HepG2 (cell line): ENCODE results near the gene A3GALT2. TPM values are rescaled to one million over a fixed set of nuclear protein-coding genes. Genes with fewer than 3 reads are reported as not detected.

ENCODE experiments used
- ATAC-seq: fragments of 200-7000 bp; cut with Tn5 transposase; 3 replicates; pipeline ENCODE4 v1.9.1; 2020; ENCODE audit warnings: mild to moderate bottlenecking, moderate library complexity
- BruUV-seq: library from RNA; stranded (reverse); fragments of 400-500 nt; replicated peaks from 2 replicates; lab custom pipeline; 2021; lab: Mats Ljungman, UMichigan
- CTCF ChIA-PET: fragments of 300-600 bp; formaldehyde crosslinking; extraction: SDS; loops from one replicate; lab custom pipeline; 2021; ENCODE audit warnings: low total read pairs, inconsistent platforms, low intra/inter-chr PET ratio; lab: Yijun Ruan, JAX
- POLR2A ChIA-PET: fragments of 350-600 bp; sonication (Branson Sonifier 250); formaldehyde crosslinking; loops from one replicate; lab custom pipeline; 2020; ENCODE audit warnings: antibody characterized with exemption, inconsistent platforms; lab: Yijun Ruan, JAX
- DNase-seq: peaks from one replicate; pipeline ENCODE4 v3.0.0-alpha.2; 2015; ENCODE audit warnings: low spot score
- FAIRE-seq: peaks from 3 replicates; lab custom pipeline; 2011; peaks lifted over from hg19 to GRCh38; lab: Jason Lieb, UNC
- H2AFZ ChIP-seq: one replicate; pipeline ENCODE4 v1.6.1; 2011; ENCODE audit warnings: low read length, inconsistent platforms
- H3K27ac ChIP-seq: fragments of 300-600 bp; 3 replicates; pipeline ENCODE4 v1.8.0; 2011; ENCODE audit warnings: mixed run types, mild to moderate bottlenecking, mixed read lengths, low read length, inconsistent platforms; ENCODE audit not compliant: insufficient read depth; ENCODE audit errors: extremely low read length
- H3K27me3 ChIP-seq, 2 experiments: fragments of 200-600 bp in 1 of 2; 2 replicates in 1 of 2; 3 replicates in 1 of 2; pipeline versions ENCODE4 v1.6.0 to v1.8.0; 2011; ENCODE audit warnings: low read length in 2 of 2, mild to moderate bottlenecking in 2 of 2, moderate library complexity in 2 of 2, inconsistent platforms in 1 of 2; ENCODE audit not compliant: insufficient read depth in 2 of 2, control insufficient read depth in 1 of 2
- H3K36me3 ChIP-seq, 2 experiments: fragments of 200-600 bp in 1 of 2; replicated peaks in 1 of 2; 2 replicates in 1 of 2; 3 replicates in 1 of 2; pipeline versions ENCODE4 v1.5.1 to v1.8.0; 2011; ENCODE audit warnings: low read length in 2 of 2, inconsistent platforms in 1 of 2; ENCODE audit not compliant: insufficient read depth in 2 of 2, control insufficient read depth in 1 of 2
- H3K4me1 ChIP-seq: 2 replicates; pipeline ENCODE4 v1.5.1; 2012; ENCODE audit warnings: low read length, inconsistent platforms; ENCODE audit not compliant: insufficient read depth
- H3K4me2 ChIP-seq: 2 replicates; pipeline ENCODE4 v1.6.0; 2011; ENCODE audit warnings: low read depth, low read length, inconsistent platforms
- H3K4me3 ChIP-seq, 3 experiments: fragments of 200-600 bp in 1 of 3; sonication (generic), shearing (Covaris generic) in 1 of 3; replicated peaks in 1 of 3; 2 replicates each; pipeline ENCODE4 v1.5.1; 2011 to 2016; ENCODE audit warnings: low read length in 3 of 3, inconsistent platforms in 2 of 3, low read depth in 2 of 3, mild to moderate bottlenecking in 2 of 3, control low read depth in 1 of 3, mixed read lengths in 1 of 3; ENCODE audit not compliant: insufficient read depth in 1 of 3
- H3K79me2 ChIP-seq: one replicate; pipeline ENCODE4 v1.6.1; 2011; ENCODE audit warnings: low read length, inconsistent platforms; ENCODE audit not compliant: insufficient read depth
- H3K9ac ChIP-seq: 2 replicates; pipeline ENCODE4 v1.6.0; 2011; ENCODE audit warnings: mild to moderate bottlenecking, low read depth, low read length, inconsistent platforms; ENCODE audit not compliant: insufficient read depth
- H3K9me3 ChIP-seq: 2 replicates; pipeline ENCODE4 v1.5.1; 2012; ENCODE audit warnings: mild to moderate bottlenecking, low read length
- H4K20me1 ChIP-seq: 2 replicates; pipeline ENCODE4 v1.6.0; 2011; ENCODE audit warnings: inconsistent platforms, mild to moderate bottlenecking, low read length, moderate library complexity; ENCODE audit not compliant: insufficient read depth
- AGO2 ChIP-seq: fragments of 200-400 bp; formaldehyde crosslinking; optimal IDR thresholded peaks from 2 replicates; pipeline ENCODE3; 2017; ENCODE audit warnings: mild to moderate bottlenecking, low read depth, low read length, moderate library complexity
- JUN ChIP-seq: sonication (generic); formaldehyde crosslinking; IDR thresholded peaks from 2 replicates; pipeline ENCODE4 v1.4.0; 2020; ENCODE audit warnings: mild to moderate bottlenecking, missing genetic modification reagents
- JUNB ChIP-seq: sonication (generic); formaldehyde crosslinking; IDR thresholded peaks from 2 replicates; pipeline ENCODE4 v1.8.0; 2022; ENCODE audit warnings: missing genetic modification reagents, mild to moderate bottlenecking, borderline replicate concordance
- KLF6 ChIP-seq: IDR thresholded peaks from 2 replicates; pipeline ENCODE4 v1.8.0; 2016; ENCODE audit warnings: missing biosample characterization, missing genetic modification reagents
- MATR3 ChIP-seq: sonication (generic); formaldehyde crosslinking; IDR thresholded peaks from 2 replicates; pipeline ENCODE4 v1.4.0; 2020; ENCODE audit warnings: missing genetic modification reagents
- NONO ChIP-seq, 2 experiments: fragments of 450-650 bp in 1 of 2; sonication (generic) in 1 of 2; formaldehyde crosslinking in 1 of 2; IDR thresholded peaks in 1 of 2; conservative IDR thresholded peaks in 1 of 2; 2 replicates each; pipeline versions ENCODE4 v1.6.1 to v1.8.0; 2017 to 2022; ENCODE audit warnings: mild to moderate bottlenecking in 1 of 2, missing genetic modification reagents in 1 of 2, moderate library complexity in 1 of 2
- POLR2AphosphoS2 ChIP-seq: IDR thresholded peaks from 2 replicates; pipeline ENCODE4 v1.6.1; 2011; ENCODE audit warnings: low read depth, low read length, improper control_type of control experiment
- ZFP1 ChIP-seq: IDR thresholded peaks from 2 replicates; pipeline ENCODE4 v1.6.1; 2016
- ZNF138 ChIP-seq: sonication (generic); formaldehyde crosslinking; IDR thresholded peaks from 2 replicates; pipeline ENCODE4 v1.5.0; 2020; ENCODE audit warnings: mild to moderate bottlenecking, low read depth, missing genetic modification reagents
- ZNF264 ChIP-seq: sonication (generic); formaldehyde crosslinking; IDR thresholded peaks from 2 replicates; pipeline ENCODE4 v1.4.0; 2020; ENCODE audit warnings: missing genetic modification reagents
- ZNF432 ChIP-seq: sonication (generic); formaldehyde crosslinking; IDR thresholded peaks from 2 replicates; pipeline ENCODE4 v1.5.0; 2020; ENCODE audit warnings: missing genetic modification reagents, mild to moderate bottlenecking, borderline replicate concordance
- ZNF530 ChIP-seq: sonication (generic); formaldehyde crosslinking; IDR thresholded peaks from 2 replicates; pipeline ENCODE4 v1.5.0; 2020; ENCODE audit warnings: low read depth, mild to moderate bottlenecking, missing genetic modification reagents
- ZNF761 ChIP-seq: sonication (generic); formaldehyde crosslinking; conservative IDR thresholded peaks from 2 replicates; pipeline ENCODE4 v1.4.0; 2020; ENCODE audit warnings: mild to moderate bottlenecking, missing genetic modification reagents
- ZNF792 ChIP-seq: IDR thresholded peaks from 2 replicates; pipeline ENCODE4 v1.6.1; 2016
- ZSCAN12 ChIP-seq: sonication (generic); formaldehyde crosslinking; IDR thresholded peaks from 2 replicates; pipeline ENCODE4 v1.9.0; 2021; ENCODE audit warnings: mild to moderate bottlenecking, missing genetic modification reagents
- WGBS: methylation state at CpG from one replicate; pipeline ENCODE4 v1.1.6; 2017; ENCODE audit warnings: low lambda C conversion rate; 5-methylcytosine and 5-hydroxymethylcytosine counted together
- in situ Hi-C: cut with HindIII; loops from 2 replicates; pipeline ENCODE4 v1.10.0; 2017; ENCODE audit warnings: low pct_unique_long_range_greater_than_20kb; ENCODE audit not compliant: extremely low pct_ligation_motif_present
- intact Hi-C: fragments of 100-400 bp; cut with micrococcal nuclease; formaldehyde crosslinking; loops from one replicate; pipeline ENCODE4 v1.10.0; 2022; ENCODE audit not compliant: unreplicated experiment
- polyA plus RNA-seq, 8 experiments: library from polyadenylated mRNA; depleted of rRNA in 3 of 8; stranded (reverse) in 7 of 8; unstranded in 1 of 8; fragments of >200 nt; fragmentation: Illumina TruSeq in 4 of 8; extraction: Trizol in 4 of 8; gene quantifications; 2 replicates each; pipeline versions ENCODE4 v1.2.1 to v1.2.3, GENCODE V29; 2011 to 2016; ENCODE audit warnings: low read depth in 4 of 8, missing spikeins in 1 of 8, mixed read lengths in 1 of 8; ENCODE audit not compliant: insufficient read depth in 1 of 8
- total RNA-seq, 5 experiments: library from RNA; depleted of rRNA; stranded (reverse); fragments of >200 nt; fragmentation: Illumina TruSeq; extraction: Trizol; gene quantifications; 2 replicates each; pipeline ENCODE4 v1.2.3, GENCODE V29; 2016; ENCODE audit warnings: low read depth in 1 of 5
- TF ChIP-seq, protein P1 (sequence below): sonication (generic); formaldehyde crosslinking; IDR thresholded peaks from 2 replicates; pipeline ENCODE4 v1.5.1; 2020; ENCODE audit warnings: mild to moderate bottlenecking, missing genetic modification reagents, borderline replicate concordance
- TF ChIP-seq, protein P2 (sequence below): IDR thresholded peaks from 2 replicates; pipeline ENCODE4 v1.6.1; 2016; ENCODE audit warnings: low read depth, borderline replicate concordance
- TF ChIP-seq, protein P3 (sequence below): sonication (generic); formaldehyde crosslinking; IDR thresholded peaks from 2 replicates; pipeline ENCODE4 v1.4.0; 2020; ENCODE audit warnings: mild to moderate bottlenecking, missing genetic modification reagents

Gene A3GALT2
- total and polyA plus RNA-seq, 2 of the 13 experiments (the other 11 are each of a cell fraction or from before 2014, with no cell fraction given): not detected

DNA sequence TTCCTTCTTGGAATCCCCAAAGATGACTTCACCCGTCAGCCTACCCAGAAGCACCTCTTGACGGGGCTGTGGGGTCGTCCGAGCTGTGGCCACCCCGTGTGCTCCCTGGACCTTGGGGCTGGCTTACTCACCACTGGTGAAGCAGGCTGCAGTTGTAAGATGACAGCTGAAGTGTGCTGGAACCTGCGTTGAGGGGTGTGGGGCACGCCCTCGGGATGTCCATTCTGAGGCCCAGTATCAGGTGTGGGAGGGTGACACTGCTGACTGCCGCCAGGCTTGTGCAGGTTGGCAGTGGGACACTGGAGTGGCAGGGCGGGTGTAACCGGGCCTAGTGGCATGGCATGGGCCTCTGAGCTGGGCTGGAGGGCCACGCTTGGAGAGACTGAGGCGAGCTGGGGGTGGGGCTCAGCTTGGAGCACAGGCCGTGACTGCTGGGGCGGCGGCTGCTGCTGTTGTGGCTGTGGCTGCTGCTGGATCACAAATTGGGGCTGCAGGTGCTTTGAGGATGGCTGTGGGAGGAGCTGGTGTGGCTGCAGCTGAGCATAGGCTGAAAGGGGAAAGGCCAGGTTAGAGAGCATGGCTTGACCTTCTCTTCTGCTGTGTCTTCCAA lies 33.9 kb upstream of the A3GALT2 start (continued):
- TF ChIP-seq, protein P1, sequence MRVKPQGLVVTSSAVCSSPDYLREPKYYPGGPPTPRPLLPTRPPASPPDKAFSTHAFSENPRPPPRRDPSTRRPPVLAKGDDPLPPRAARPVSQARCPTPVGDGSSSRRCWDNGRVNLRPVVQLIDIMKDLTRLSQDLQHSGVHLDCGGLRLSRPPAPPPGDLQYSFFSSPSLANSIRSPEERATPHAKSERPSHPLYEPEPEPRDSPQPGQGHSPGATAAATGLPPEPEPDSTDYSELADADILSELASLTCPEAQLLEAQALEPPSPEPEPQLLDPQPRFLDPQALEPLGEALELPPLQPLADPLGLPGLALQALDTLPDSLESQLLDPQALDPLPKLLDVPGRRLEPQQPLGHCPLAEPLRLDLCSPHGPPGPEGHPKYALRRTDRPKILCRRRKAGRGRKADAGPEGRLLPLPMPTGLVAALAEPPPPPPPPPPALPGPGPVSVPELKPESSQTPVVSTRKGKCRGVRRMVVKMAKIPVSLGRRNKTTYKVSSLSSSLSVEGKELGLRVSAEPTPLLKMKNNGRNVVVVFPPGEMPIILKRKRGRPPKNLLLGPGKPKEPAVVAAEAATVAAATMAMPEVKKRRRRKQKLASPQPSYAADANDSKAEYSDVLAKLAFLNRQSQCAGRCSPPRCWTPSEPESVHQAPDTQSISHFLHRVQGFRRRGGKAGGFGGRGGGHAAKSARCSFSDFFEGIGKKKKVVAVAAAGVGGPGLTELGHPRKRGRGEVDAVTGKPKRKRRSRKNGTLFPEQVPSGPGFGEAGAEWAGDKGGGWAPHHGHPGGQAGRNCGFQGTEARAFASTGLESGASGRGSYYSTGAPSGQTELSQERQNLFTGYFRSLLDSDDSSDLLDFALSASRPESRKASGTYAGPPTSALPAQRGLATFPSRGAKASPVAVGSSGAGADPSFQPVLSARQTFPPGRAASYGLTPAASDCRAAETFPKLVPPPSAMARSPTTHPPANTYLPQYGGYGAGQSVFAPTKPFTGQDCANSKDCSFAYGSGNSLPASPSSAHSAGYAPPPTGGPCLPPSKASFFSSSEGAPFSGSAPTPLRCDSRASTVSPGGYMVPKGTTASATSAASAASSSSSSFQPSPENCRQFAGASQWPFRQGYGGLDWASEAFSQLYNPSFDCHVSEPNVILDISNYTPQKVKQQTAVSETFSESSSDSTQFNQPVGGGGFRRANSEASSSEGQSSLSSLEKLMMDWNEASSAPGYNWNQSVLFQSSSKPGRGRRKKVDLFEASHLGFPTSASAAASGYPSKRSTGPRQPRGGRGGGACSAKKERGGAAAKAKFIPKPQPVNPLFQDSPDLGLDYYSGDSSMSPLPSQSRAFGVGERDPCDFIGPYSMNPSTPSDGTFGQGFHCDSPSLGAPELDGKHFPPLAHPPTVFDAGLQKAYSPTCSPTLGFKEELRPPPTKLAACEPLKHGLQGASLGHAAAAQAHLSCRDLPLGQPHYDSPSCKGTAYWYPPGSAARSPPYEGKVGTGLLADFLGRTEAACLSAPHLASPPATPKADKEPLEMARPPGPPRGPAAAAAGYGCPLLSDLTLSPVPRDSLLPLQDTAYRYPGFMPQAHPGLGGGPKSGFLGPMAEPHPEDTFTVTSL (CRISPR knock-in tag): no peak
- TF ChIP-seq KLF6: no peak
- TF ChIP-seq AGO2: peak; percentile 58
- TF ChIP-seq ZSCAN12: no peak

DNA sequence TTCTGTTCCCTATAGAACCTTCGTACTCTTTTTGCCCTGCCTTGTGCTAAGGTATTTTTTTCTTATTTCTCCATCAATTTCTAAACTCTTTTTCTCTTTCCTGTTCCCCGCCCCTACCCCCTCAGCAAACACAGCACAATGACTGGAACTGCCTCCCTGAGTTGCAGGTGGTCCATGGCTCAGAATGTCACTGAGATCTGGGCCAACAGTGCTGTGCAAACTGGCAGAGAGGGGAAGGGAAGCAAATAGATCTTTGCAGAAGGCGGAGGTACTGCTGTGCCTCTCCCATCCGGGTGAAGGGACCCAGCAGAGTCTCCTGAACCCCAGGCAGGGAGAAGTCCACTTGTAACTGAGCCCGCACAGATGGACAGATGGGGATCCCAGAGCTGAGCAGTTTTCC lies 32.6 kb upstream of the A3GALT2 start:
- Histone ChIP-seq H3K4me2 (no peak overlapping the region), H3K27ac (no peak overlapping the region), H2AFZ (no peak overlapping the region), H3K9me3 (no peaks in the 10 kb centered on the region), H3K4me1 (peaks cover 35% of the 10 kb centered on the region), H3K9ac (no peak overlapping the region), H3K27me3 (no peaks in the 10 kb centered on the region; a peak in 1 of 5 replicates), H3K79me2 (peaks cover 14% of the 10 kb centered on the region), H3K36me3 (no peaks in the 10 kb centered on the region), H3K4me3 (no peak overlapping the region), H4K20me1 (no peaks in the 10 kb centered on the region)
- ChIA-PET POLR2A (interaction anchor here (1.2 kb wide), 1 partner anchor 11 kb away, joined by 3 read pairs; no protein-coding TSS in a partner anchor), CTCF (no interaction called here)
- WGBS: 80% methylated on average over 5 of the region's 5 CpGs
- intact Hi-C loops: no loop called here
- no TSS peak for BruUV-seq
- no peak for DNase-seq
- no peak for ATAC-seq
- in situ Hi-C loops: no loop called here
- no peak for FAIRE-seq
- TF ChIP-seq MATR3 (CRISPR knock-in tag) (no peak), ZNF432 (CRISPR knock-in tag) (no peak), ZNF138 (CRISPR knock-in tag) (no peak), ZNF530 (CRISPR knock-in tag) (no peak), ZNF792 (CRISPR knock-in tag) (no peak), JUN (no peak), ZNF761 (CRISPR knock-in tag) (no peak), JUNB (CRISPR knock-in tag) (no peak), ZNF264 (CRISPR knock-in tag) (no peak), ZFP1 (CRISPR knock-in tag) (no peak), POLR2AphosphoS2 (no peak), NONO (IDR thresholded peaks at IDR 0.05) (no peak), NONO (CRISPR knock-in tag; conservative IDR thresholded peaks at IDR 0.05) (no peak)
- TF ChIP-seq, protein P2, sequence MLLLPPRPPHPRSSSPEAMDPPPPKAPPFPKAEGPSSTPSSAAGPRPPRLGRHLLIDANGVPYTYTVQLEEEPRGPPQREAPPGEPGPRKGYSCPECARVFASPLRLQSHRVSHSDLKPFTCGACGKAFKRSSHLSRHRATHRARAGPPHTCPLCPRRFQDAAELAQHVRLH: no peak
- TF ChIP-seq, protein P3, sequence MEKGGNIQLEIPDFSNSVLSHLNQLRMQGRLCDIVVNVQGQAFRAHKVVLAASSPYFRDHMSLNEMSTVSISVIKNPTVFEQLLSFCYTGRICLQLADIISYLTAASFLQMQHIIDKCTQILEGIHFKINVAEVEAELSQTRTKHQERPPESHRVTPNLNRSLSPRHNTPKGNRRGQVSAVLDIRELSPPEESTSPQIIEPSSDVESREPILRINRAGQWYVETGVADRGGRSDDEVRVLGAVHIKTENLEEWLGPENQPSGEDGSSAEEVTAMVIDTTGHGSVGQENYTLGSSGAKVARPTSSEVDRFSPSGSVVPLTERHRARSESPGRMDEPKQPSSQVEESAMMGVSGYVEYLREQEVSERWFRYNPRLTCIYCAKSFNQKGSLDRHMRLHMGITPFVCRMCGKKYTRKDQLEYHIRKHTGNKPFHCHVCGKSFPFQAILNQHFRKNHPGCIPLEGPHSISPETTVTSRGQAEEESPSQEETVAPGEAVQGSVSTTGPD (CRISPR knock-in tag): no peak
